BJ (cell line): ENCODE data around the gene CLDN10. TPM values are rescaled to one million over a fixed set of nuclear protein-coding genes. Genes with fewer than 3 reads are reported as not detected.
"Not testable (repeated sequence)": the region's sequence is repeated elsewhere in the genome, so short reads cannot be mapped to it uniquely, and the experiment has no call there.

ENCODE experiments used
- CTCF ChIA-PET: fragments of 350-600 bp; formaldehyde crosslinking; extraction: SDS; loops from one replicate; lab custom pipeline; 2021; ENCODE audit warnings: antibody characterized with exemption, inconsistent platforms; lab: Yijun Ruan, JAX
- POLR2A ChIA-PET: fragments of 300-600 bp; sonication (Branson Sonifier 250); formaldehyde crosslinking; extraction: SDS; loops from one replicate; lab custom pipeline; 2021; ENCODE audit warnings: antibody characterized with exemption; lab: Charles Lee
- DNase-seq: peaks from one replicate; pipeline ENCODE4 v3.0.0-alpha.2; 2011; ENCODE audit warnings: low read depth
- H3K27me3 ChIP-seq: 2 replicates; pipeline ENCODE4 v1.6.0; 2011; ENCODE audit warnings: low read length; ENCODE audit not compliant: control insufficient read depth, insufficient read depth
- H3K36me3 ChIP-seq: 2 replicates; pipeline ENCODE4 v1.5.1; 2011; ENCODE audit warnings: low read length; ENCODE audit not compliant: control insufficient read depth, insufficient read depth
- H3K4me3 ChIP-seq: 2 replicates; pipeline ENCODE4 v1.5.1; 2011; ENCODE audit warnings: low read depth, mild to moderate bottlenecking, control low read depth, low read length
- polyA plus RNA-seq: library from polyadenylated mRNA; depleted of rRNA; stranded (reverse); fragments of >200 nt; gene quantifications from 2 replicates; pipeline ENCODE4 v1.2.3, GENCODE V29; 2011
- TF ChIP-seq, protein P1 (sequence below): IDR thresholded peaks from 2 replicates; pipeline ENCODE4 v1.5.1; 2011; ENCODE audit warnings: low read depth, mild to moderate bottlenecking, control low read depth, inconsistent platforms, low read length, moderate library complexity; ENCODE audit not compliant: insufficient read depth

CLDN10 gene
- polyA plus RNA-seq, 1 experiment: not detected

DNA sequence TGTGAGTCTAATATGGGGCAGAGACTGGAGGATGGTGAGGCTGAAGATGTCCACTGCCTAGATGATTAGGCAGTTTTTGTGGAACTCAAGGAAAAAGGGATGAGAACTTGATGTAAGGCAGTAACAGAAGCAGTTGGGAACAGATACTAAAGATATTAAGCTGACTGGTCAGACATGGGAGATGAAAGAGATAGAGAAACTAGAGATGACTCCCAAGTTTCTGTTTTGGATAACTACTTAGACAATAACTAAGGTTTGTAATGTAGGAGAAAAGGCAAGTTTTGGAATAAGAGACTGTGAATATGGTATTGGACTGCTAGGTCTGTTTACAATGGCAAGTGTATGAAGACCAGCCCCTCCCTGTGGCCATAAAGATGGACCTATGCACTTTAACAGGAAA is 43.5 kb upstream of the CLDN10 start:
- Histone ChIP-seq H3K36me3 (no peaks in the 10 kb centered on the region), H3K27me3 (no peaks in the 10 kb centered on the region), H3K4me3 (no peak overlapping the region)
- TF ChIP-seq, protein P1, sequence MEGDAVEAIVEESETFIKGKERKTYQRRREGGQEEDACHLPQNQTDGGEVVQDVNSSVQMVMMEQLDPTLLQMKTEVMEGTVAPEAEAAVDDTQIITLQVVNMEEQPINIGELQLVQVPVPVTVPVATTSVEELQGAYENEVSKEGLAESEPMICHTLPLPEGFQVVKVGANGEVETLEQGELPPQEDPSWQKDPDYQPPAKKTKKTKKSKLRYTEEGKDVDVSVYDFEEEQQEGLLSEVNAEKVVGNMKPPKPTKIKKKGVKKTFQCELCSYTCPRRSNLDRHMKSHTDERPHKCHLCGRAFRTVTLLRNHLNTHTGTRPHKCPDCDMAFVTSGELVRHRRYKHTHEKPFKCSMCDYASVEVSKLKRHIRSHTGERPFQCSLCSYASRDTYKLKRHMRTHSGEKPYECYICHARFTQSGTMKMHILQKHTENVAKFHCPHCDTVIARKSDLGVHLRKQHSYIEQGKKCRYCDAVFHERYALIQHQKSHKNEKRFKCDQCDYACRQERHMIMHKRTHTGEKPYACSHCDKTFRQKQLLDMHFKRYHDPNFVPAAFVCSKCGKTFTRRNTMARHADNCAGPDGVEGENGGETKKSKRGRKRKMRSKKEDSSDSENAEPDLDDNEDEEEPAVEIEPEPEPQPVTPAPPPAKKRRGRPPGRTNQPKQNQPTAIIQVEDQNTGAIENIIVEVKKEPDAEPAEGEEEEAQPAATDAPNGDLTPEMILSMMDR: no peak
- no peak for DNase-seq
- POLR2A ChIA-PET: no interaction called here
- CTCF ChIA-PET: interaction anchor here (1.1 kb wide), 1 partner anchor 8 kb away, joined by 3 read pairs; no protein-coding TSS in a partner anchor

DNA sequence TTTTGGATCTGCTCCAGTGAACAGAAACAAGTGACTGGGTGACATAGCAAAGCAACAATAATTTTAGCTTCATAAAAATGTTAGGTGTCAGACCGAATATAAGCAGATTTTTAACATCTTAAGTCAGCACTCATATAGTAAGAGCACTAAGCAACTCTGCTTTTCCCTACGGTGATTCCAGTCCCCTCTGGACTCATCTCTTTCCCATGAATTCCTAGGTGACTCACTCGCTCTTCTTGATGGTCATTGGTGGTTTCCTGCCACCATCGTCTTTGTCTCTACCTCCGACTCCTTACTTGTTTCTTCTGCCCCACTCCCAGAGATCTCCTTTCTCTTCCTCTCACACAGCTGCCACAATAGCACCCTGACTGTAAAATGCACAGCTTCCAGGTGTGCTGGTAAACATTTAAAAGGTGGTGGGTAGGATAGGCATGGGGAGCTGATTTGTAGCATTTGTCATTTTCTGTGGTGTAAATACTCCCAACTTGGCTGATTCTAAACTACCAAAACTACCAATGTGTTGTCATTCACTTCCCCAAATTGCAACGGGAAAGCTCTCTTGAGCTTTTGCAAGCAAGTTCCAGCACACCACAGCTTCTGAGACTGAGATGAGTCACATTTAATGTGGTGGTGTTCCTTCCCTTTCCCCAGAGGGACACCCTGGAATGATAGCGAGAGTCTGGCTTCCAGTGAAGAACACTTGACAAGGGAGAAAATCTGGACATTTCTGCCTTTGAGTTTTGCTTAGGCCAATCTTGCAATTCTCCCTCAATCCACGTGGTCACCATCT is 42.8 kb upstream of the CLDN10 start:
- CTCF ChIA-PET: interaction anchor here (0.7 to 1.0 kb wide), 2 partner anchors 17 to 27 kb away, joined by 3 to 4 read pairs; no protein-coding TSS in a partner anchor
- TF ChIP-seq, protein P1: no peak
- POLR2A ChIA-PET: no interaction called here
- DNase-seq: no peak
- Histone ChIP-seq H3K4me3 (no peak overlapping the region), H3K36me3 (no peaks in the 10 kb centered on the region), H3K27me3 (no peaks in the 10 kb centered on the region)

DNA sequence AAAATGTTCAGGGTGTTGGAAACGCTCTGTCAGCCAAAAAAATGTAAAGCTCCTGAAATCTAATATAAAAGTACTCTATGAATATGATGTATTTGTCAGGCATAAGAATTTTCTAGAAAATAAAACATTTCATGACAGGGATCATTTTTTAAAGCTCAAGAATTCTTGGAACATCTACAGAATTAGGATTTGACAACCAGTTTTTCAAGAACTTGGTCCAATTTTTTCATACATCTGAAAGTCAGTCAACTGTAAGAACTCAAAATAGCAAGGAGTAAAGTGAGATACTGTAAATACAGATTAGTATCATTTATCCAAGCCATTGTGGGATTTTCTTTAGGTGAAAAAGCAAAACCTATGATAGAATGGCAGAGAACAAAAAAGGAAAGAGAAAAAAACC is 41.6 kb upstream of the CLDN10 start:
- TF ChIP-seq, protein P1: no peak
- no peaks in the 10 kb centered on the region for H3K36me3 ChIP-seq
- H3K27me3 ChIP-seq: no peaks in the 10 kb centered on the region
- ChIA-PET POLR2A (no interaction called here), CTCF (no interaction called here)
- DNase-seq: no peak
- H3K4me3 ChIP-seq: no peak overlapping the region

DNA sequence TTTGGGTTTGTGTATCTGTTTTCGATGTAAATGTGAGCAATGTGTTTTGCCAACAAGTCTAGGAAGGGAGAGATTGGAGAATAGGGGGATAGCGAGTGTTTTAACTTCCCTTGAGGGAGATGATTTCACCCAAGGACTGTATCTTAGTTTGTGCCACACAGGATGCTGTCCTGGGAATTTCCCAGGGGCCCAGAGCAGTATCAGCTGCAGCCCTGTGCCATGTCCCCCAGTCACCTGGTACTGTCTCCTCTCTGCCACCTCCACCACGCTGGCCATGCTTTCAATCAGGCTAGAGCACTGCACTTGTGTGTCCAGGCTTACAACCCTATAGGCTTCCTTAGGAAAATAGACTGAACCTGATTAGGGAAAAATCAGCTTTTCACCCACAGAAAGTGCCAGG is 40.1 kb upstream of the CLDN10 start:
- ChIA-PET CTCF (no interaction called here), POLR2A (no interaction called here)
- DNase-seq: no peak
- TF ChIP-seq, protein P1: no peak
- Histone ChIP-seq H3K36me3 (no peaks in the 10 kb centered on the region), H3K27me3 (no peaks in the 10 kb centered on the region), H3K4me3 (no peak overlapping the region)

DNA sequence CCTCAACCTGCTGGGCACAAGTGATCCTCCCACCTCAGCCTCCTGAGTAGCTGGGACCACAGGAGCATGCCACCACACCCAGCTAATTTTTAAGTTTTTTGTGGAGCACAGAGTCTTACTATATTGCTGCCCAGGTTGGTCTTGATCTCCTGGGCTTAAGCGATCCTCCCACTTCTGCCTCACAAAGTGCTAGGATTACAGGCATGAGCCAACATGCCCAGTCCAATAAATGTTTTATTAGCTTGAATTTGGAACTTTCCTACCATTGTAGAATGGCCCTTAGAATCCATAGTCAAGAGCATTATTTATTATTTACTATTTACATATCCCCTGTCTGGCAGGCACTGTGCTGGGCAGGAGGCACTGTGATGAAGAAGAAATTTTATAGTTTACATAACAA is 39.6 kb upstream of the CLDN10 start:
- Histone ChIP-seq H3K27me3 (no peaks in the 10 kb centered on the region), H3K4me3 (no peak overlapping the region), H3K36me3 (no peaks in the 10 kb centered on the region)
- ChIA-PET CTCF (interaction anchor here (0.6 to 1.1 kb wide), 2 partner anchors 16 to 147 kb away, joined by 3 to 4 read pairs; no protein-coding TSS in a partner anchor), POLR2A (no interaction called here)
- no peak for DNase-seq
- TF ChIP-seq, protein P1: no peak

DNA sequence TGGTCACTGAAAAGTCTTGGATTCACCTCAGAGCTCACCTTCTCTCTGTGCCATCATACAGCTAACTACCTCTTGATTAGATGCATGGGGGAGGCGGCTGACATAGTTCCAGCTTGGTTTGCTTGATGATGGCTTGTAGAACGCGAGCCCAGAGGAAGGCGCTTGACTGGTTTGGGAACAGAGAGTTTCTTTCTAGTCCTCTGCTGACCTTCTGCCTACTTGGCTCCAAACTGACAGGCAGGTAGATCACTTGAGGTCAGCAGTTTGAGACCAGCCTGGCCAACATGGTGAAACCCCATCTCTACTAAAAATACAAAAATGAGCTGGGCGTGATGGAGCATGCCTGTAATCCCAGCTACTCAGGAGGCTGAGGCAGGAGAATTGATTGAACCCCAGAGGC is 36.9 kb upstream of the CLDN10 start:
- H3K27me3 ChIP-seq, H3K36me3 ChIP-seq, H3K4me3 ChIP-seq, DNase-seq, POLR2A ChIA-PET: not testable (repeated sequence)
- CTCF ChIA-PET: interaction anchor here (0.7 to 1.2 kb wide), 4 partner anchors 11 to 319 kb away, joined by 3 read pairs; no protein-coding TSS in a partner anchor
